Activated gamma-delta T cell (primary cell): ENCODE measurements around the gene CDC42EP4.
"Not testable (repeated sequence)": the region's sequence is repeated elsewhere in the genome, so short reads cannot be mapped to it uniquely, and the experiment has no call there.

Experiments
- DNase-seq: peaks from one replicate; lab custom pipeline; 2025; lab: John Stamatoyannopoulos, UW

The CDC42EP4 gene

GRCh38 chr17:73320601-73321264 lies 8.9 kb upstream of the CDC42EP4 start:
- DNase-seq: no peak

- no peak for DNase-seq
These were observed 8.0 kb upstream of the CDC42EP4 start for GRCh38 chr17:73319766-73320165.

- no peak for DNase-seq
These were observed 7.0 kb upstream of the CDC42EP4 start for GRCh38 chr17:73318836-73319235.

- DNase-seq: no peak
These were observed 6.6 kb upstream of the CDC42EP4 start for GRCh38 chr17:73318427-73318813.

- DNase-seq: no peak
These were observed 6.0 kb upstream of the CDC42EP4 start for GRCh38 chr17:73317513-73318426.

GRCh38 chr17:73316919-73317505 lies 5.2 kb upstream of the CDC42EP4 start:
- no peak for DNase-seq

- no peak for DNase-seq
These were observed 3.7 kb upstream of the CDC42EP4 start for GRCh38 chr17:73315471-73315870.

GRCh38 chr17:73313526-73314127 lies 1.8 kb upstream of the CDC42EP4 start:
- DNase-seq: no peak

GRCh38 chr17:73312887-73313286 lies 1.1 kb upstream of the CDC42EP4 start:
- DNase-seq: not testable (repeated sequence)

GRCh38 chr17:73311428-73311780 lies 397 bp downstream of the CDC42EP4 start:
- DNase-seq: no peak

- DNase-seq: no peak
These were observed 1.8 kb downstream of the CDC42EP4 start for GRCh38 chr17:73309727-73310596.

- DNase-seq: not testable (repeated sequence)
These were observed 2.8 kb downstream of the CDC42EP4 start for GRCh38 chr17:73308959-73309358.

GRCh38 chr17:73308017-73308823 lies 3.6 kb downstream of the CDC42EP4 start:
- DNase-seq: no peak

- no peak for DNase-seq
These were observed 4.7 kb downstream of the CDC42EP4 start for GRCh38 chr17:73307130-73307529.

- no peak for DNase-seq
These were observed 5.7 kb downstream of the CDC42EP4 start for GRCh38 chr17:73305845-73306836.

GRCh38 chr17:73304971-73305812 lies 6.6 kb downstream of the CDC42EP4 start:
- no peak for DNase-seq

- DNase-seq: no peak
These were observed 7.4 kb downstream of the CDC42EP4 start for GRCh38 chr17:73304438-73304837.

GRCh38 chr17:73302189-73302588 lies 9.6 kb downstream of the CDC42EP4 start:
- DNase-seq: no peak
